Measurements from ENCODE around the gene RAF1. TPM values are rescaled to one million over a fixed set of nuclear protein-coding genes. Genes with fewer than 3 reads are reported as not detected.

RAF1 gene
- total and polyA plus RNA-seq, 2 of the 13 experiments (the other 11 are each of a cell fraction or from before 2014, with no cell fraction given) = 72.2 to 91.4 TPM

DNA sequence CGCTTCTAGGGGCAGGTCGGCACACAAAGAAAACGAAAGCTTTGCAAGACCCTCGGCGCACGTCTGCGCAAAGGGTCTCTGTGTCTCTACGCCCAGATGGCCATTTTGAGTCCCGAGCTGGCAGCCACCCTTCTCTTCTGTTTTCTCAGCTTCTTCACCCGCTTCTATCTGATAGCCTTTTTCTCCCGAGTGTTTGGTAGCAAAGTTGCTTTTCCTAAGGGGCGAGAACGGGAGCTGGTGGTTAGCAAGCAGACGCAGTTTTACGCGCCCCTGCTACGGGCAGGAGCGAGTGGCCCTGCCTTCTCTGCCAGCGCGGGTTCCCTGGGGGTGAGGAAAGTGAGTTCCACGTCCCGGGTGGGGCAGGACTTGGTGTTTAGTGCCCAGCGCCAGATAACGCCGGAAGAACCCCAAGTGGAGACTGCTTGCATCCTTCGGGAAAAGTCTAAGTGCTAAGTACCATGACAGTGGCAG lies 110.0 kb downstream of the RAF1 start (continued):
- TF ChIP-seq XRCC5 (optimal IDR thresholded peaks at IDR 0.05; ENCODE audit: low read length) = peak; percentile 52
- TF ChIP-seq MTA1 (CRISPR knock-in tag; IDR thresholded peaks at IDR 0.05; ENCODE audit: borderline replicate concordance) = peak; percentile 28; the same call in 1 of the 2 replicates
- peak; percentile 51; the same call in 1 of the 2 replicates for TF ChIP-seq GATAD2A (CRISPR knock-in tag; IDR thresholded peaks at IDR 0.05)
- TF ChIP-seq SALL1 (CRISPR knock-in tag; IDR thresholded peaks at IDR 0.05) = peak; percentile 75

DNA sequence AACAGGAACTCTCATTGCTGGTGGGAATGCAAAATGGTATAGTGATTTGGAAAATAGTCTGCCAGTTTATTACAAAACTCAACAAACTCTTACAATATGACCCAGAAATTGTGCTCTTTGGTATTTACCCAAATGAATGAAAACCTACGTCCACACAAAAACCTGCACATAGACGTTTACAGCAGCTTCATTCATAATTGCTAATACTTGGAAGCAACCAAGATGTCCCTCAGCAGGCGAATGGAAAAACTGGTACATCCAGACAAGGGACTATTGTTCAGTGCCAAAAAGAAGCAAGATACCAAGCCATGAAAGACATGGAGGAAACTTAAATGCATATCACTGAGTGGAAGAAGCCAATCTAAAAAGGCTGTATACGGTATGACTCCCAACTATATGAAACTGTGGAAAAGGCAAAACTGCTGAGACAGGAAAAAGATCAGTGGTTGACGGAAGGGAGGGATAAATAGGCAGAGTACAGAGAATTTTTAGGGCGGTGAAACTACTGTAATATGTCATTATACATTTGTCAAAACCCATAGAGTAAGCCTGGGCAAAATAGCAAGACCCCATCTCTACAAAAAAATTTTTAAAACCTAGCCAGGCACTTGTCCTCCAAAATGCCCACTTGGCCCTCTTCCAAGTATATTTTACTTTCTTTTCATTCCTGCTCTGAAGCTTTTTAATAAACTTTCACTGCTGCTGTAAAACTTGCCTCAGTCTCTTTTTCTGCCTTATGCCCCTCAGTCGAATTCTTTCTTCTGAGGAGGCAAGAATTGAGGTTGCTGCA lies 113.8 kb downstream of the RAF1 start:
- Histone ChIP-seq H3K4me1 (ENCODE audit: insufficient read depth, low read length) (peaks cover 14% of the 10 kb centered on the region), H3K36me3 (replicated peaks in 1 of 2; ENCODE audit: control insufficient read depth in 1 of 2, insufficient read depth in 2 of 2, low read length in 2 of 2) (no peaks in the 10 kb centered on the region), H4K20me1 (ENCODE audit: insufficient read depth, low read length) (no peaks in the 10 kb centered on the region), H2AFZ (ENCODE audit: low read length) (no peak overlapping the region), H3K27me3 (ENCODE audit: control insufficient read depth in 1 of 2, insufficient read depth in 2 of 2, low read length in 2 of 2) (no peaks in the 10 kb centered on the region), H3K4me3 (replicated peaks in 1 of 3; ENCODE audit: insufficient read depth in 1 of 3, low read depth in 2 of 3, low read length in 3 of 3) (peak overlapping the region in 1 of 3 experiments; percentile 42; a peak in 2 of 6 replicates), H3K79me2 (ENCODE audit: insufficient read depth, low read length) (no peaks in the 10 kb centered on the region), H3K27ac (ENCODE audit: extremely low read length, insufficient read depth, low read length) (no peak overlapping the region), H3K9ac (ENCODE audit: insufficient read depth, low read depth, low read length) (no peak overlapping the region), H3K9me3 (ENCODE audit: low read length) (no peaks in the 10 kb centered on the region), H3K4me2 (ENCODE audit: low read depth, low read length) (peak overlapping the region; percentile 70)
- ATAC-seq (no peak), FAIRE-seq (no peak), DNase-seq (ENCODE audit: low spot score) (no peak)
- no TSS peak for BruUV-seq (replicated peaks)
- intact Hi-C loops (cut with micrococcal nuclease; ENCODE audit: unreplicated experiment) = no loop called here
- ChIA-PET CTCF (ENCODE audit: low intra/inter-chr PET ratio, low total read pairs) (no interaction called here), POLR2A (no interaction called here)
- in situ Hi-C loops (cut with HindIII; ENCODE audit: extremely low pct_ligation_motif_present, low pct_unique_long_range_greater_than_20kb) = no loop called here
- TF ChIP-seq JARID2 (CRISPR knock-in tag; IDR thresholded peaks at IDR 0.05; ENCODE audit: insufficient replicate concordance) = no peak
- TF ChIP-seq ZNF121 (CRISPR knock-in tag; IDR thresholded peaks at IDR 0.05) = peak; percentile 60
- TF ChIP-seq MAFK (conservative IDR thresholded peaks at IDR 0.05 in 1 of 2, IDR thresholded peaks at IDR 0.05 in 1 of 2; ENCODE audit: low read length in 2 of 2) = peak; percentile 72 to 89
- peak; percentile 78 for TF ChIP-seq MAFF (IDR thresholded peaks at IDR 0.05; ENCODE audit: low read depth, low read length)
- TF ChIP-seq RAD21 (CRISPR knock-in tag; IDR thresholded peaks at IDR 0.05) = no peak
- WGBS (ENCODE audit: low lambda C conversion rate) = 32% methylated on average over 7 of the region's 7 CpGs
